ENCODE data around the gene PHACTR1. TPM values are rescaled to one million over a fixed set of nuclear protein-coding genes. Genes with fewer than 3 reads are reported as not detected.
A peak's percentile ranks its signal among the peaks of the same experiment; 100 is the strongest.

The PHACTR1 gene
- total and polyA plus RNA-seq, 4 donors: 18.1 to 49.0 (median 39.5) TPM

DNA sequence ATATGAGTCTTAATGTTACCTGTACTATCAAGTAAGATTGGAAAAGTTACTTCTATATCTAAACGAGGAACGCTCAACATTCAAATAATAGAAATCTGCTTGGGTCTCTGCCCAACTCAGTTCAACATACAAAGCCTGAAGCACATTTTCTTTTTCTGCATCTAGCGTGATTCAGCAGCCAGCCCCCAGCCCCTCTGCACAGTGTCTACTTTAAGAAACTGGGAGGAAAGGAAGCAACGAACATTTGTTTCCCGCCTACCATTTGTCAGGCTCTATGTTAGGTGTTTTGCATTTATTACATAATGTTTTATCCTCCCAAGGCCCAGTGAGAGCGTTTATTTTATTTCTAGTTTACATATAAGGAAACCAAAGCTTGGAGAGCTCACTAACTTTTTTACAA lies 17.3 kb downstream of the PHACTR1 start:
- WGBS (ENCODE audit: insufficient coverage): no CpG with 5 or more reads among the region's 6 CpGs
- no peak overlapping the region for H3K27ac ChIP-seq (ENCODE audit: low read depth, low read length)
- H3K27me3 ChIP-seq (ENCODE audit: control insufficient read depth, insufficient read depth, low read length): no peaks in the 10 kb centered on the region

DNA sequence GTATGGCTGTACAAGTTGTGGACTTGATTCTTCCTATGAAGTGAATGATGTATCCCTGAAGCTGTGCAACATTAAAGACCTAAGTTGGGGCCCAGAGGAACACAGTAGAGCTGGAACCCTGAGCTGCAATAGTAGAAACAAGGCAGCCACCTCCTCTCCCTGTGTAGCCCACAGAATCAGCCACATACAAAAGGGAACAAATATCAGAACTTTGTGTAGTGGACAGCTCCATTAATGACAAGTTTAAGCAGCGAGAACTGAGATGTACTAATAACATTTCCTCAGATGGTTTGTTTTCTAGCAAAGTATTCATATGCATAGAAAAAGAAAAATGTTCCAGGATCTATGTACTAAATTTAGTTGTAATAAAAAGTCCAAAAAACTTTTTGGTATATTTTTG lies 19.2 kb downstream of the PHACTR1 start:
- no peak for DNase-seq (ENCODE audit: low read depth in 4 of 6, low spot score in 6 of 6)
- H3K9me3 ChIP-seq (ENCODE audit: control insufficient read depth, insufficient read depth, low read length): no peaks in the 10 kb centered on the region
- H3K27me3 ChIP-seq (ENCODE audit: control insufficient read depth, insufficient read depth, low read length): no peaks in the 10 kb centered on the region
- H3K36me3 ChIP-seq (ENCODE audit: control insufficient read depth, insufficient read depth, low read length): no peaks in the 10 kb centered on the region
- H3K27ac ChIP-seq (ENCODE audit: low read depth, low read length): no peak overlapping the region
- WGBS (ENCODE audit: insufficient coverage): no CpG with 5 or more reads among the region's 1 CpG
- no peak overlapping the region for H3K4me3 ChIP-seq (ENCODE audit: low read depth, low read length)
- no peaks in the 10 kb centered on the region for H3K4me1 ChIP-seq (ENCODE audit: control insufficient read depth, insufficient read depth, low read length)

More for the DNA sequence above, 17.3 kb downstream of the PHACTR1 start:
- H3K9me3 ChIP-seq (ENCODE audit: control insufficient read depth, insufficient read depth, low read length): no peaks in the 10 kb centered on the region
- H3K4me1 ChIP-seq (ENCODE audit: control insufficient read depth, insufficient read depth, low read length): no peaks in the 10 kb centered on the region
- H3K36me3 ChIP-seq (ENCODE audit: control insufficient read depth, insufficient read depth, low read length): no peaks in the 10 kb centered on the region
- DNase-seq (ENCODE audit: low read depth in 4 of 6, low spot score in 6 of 6): peak in 1 of 6 donors; percentile 33
- H3K4me3 ChIP-seq (ENCODE audit: low read depth, low read length): no peak overlapping the region

DNA sequence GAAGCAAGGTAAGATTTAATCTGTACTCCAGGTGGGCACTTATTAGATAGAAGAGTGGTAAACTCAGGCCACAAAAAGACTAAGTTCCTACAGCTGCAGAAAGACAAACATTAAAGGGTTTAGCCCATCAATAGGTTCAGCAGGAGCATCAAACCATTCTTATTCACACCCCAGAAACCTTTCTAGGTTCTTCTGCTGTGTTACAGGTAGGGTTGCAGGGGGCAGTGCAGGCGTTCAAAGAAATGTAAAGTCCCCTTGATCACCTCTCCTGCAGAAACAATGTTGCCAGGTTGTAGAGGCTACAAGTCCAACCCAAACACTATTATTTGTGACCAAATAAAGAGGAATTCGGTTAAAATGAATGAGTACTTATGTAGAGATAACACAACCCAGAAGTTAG lies 31.8 kb downstream of the PHACTR1 start:
- no peak for DNase-seq (ENCODE audit: low read depth in 4 of 6, low spot score in 6 of 6)
- H3K9me3 ChIP-seq (ENCODE audit: control insufficient read depth, insufficient read depth, low read length): no peaks in the 10 kb centered on the region
- peaks cover 5% of the 10 kb centered on the region for H3K4me1 ChIP-seq (ENCODE audit: control insufficient read depth, insufficient read depth, low read length)

DNA sequence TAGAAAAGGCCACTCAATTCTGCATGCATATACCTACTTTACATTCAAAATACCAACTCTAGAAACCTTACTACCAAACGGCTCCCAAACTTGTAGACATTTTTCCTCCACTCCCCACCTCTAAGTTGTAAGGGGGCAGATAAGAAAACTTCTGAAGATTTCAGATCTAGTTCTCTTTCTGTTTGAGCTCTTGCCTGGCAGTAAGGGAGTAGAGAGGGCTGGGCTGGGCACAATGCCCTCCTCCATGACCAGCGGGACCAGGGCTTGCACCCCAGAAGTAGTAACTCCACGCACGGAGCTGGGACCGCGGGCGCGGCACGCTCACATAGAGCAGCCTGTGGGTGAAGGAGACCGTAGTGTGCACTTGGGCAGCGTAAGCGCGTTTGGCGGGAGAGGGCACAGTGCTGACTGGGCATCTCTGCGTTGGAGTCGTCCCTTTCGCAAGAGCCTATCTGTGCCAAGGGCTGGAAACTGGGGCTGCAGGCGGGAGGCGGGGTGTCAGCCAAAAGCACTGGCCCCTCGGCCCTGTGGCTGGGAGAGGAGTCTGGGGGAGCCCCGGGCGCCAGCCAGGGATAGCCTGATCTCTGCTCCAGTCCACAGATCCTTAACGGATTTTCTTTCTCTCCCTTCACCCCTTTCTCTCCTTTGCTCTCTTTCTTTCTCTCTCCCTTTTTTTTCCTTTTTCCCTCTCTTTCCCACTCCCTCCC lies 32.4 kb downstream of the PHACTR1 start:
- peak in 4 of 6 donors; percentile 19 to 93 (median 67) for DNase-seq (ENCODE audit: low read depth in 4 of 6, low spot score in 6 of 6)
- H3K27me3 ChIP-seq (ENCODE audit: control insufficient read depth, insufficient read depth, low read length): peaks cover 2% of the 10 kb centered on the region
- WGBS (ENCODE audit: insufficient coverage): 0% methylated on average over 20 of the region's 23 CpGs
- H3K4me1 ChIP-seq (ENCODE audit: control insufficient read depth, insufficient read depth, low read length): peaks cover 5% of the 10 kb centered on the region
- no peak overlapping the region for H3K27ac ChIP-seq (ENCODE audit: low read depth, low read length)
- H3K36me3 ChIP-seq (ENCODE audit: control insufficient read depth, insufficient read depth, low read length): no peaks in the 10 kb centered on the region
- no peaks in the 10 kb centered on the region for H3K9me3 ChIP-seq (ENCODE audit: control insufficient read depth, insufficient read depth, low read length)
- peak overlapping the region; percentile 24 for H3K4me3 ChIP-seq (ENCODE audit: low read depth, low read length)

More for the DNA sequence above, 31.8 kb downstream of the PHACTR1 start:
- WGBS (ENCODE audit: insufficient coverage): no CpG with 5 or more reads among the region's 2 CpGs
- no peak overlapping the region for H3K27ac ChIP-seq (ENCODE audit: low read depth, low read length)
- peaks cover 2% of the 10 kb centered on the region for H3K27me3 ChIP-seq (ENCODE audit: control insufficient read depth, insufficient read depth, low read length)
- no peak overlapping the region for H3K4me3 ChIP-seq (ENCODE audit: low read depth, low read length)
- no peaks in the 10 kb centered on the region for H3K36me3 ChIP-seq (ENCODE audit: control insufficient read depth, insufficient read depth, low read length)

DNA sequence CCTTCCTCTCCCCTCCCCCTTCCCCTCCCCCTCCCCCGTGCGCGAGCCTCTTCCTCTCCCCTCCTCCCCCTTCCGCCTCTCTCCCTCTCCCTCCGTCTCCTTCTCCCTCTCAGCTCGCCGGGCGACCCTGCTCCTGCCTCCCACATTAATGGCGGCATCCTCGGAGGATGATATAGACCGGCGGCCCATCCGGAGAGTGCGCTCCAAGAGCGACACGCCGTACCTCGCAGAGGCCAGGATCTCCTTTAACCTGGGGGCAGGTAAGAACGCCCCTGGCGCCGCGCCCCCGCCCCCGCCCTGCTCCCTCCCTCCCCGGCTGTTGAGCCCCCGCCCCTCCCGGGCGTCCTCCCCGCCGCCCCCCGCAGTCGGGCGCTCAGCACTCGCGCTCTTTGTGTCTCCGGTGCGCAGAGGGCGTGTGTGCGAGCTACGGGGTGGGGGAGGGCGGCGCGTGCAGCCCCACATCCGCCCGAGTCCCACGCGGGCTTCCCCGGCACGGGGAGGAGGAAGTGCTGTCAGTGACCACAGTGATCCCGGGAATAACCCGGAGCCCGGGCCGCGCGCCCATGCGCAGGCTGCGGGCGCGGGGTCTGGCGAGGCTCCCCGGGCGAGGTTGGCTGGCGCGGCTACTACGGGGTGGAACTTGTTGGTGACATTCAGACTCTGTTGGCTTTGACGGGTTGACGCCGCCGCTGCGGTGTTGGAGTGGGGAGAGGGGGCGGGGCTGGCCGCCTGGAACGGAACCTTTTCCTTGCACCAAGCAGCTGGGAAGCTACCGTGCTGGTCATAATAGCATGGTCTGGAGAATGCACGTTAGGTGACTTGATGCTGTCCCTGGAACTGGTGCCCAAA lies 33.2 kb downstream of the PHACTR1 start:
- Histone ChIP-seq H3K36me3 (ENCODE audit: control insufficient read depth, insufficient read depth, low read length) (no peaks in the 10 kb centered on the region), H3K9me3 (ENCODE audit: control insufficient read depth, insufficient read depth, low read length) (no peaks in the 10 kb centered on the region), H3K4me3 (ENCODE audit: low read depth, low read length) (peak overlapping the region; percentile 35), H3K4me1 (ENCODE audit: control insufficient read depth, insufficient read depth, low read length) (peaks cover 5% of the 10 kb centered on the region), H3K27ac (ENCODE audit: low read depth, low read length) (no peak overlapping the region), H3K27me3 (ENCODE audit: control insufficient read depth, insufficient read depth, low read length) (peaks cover 2% of the 10 kb centered on the region)
- 0% methylated on average over 53 of the region's 75 CpGs for WGBS (ENCODE audit: insufficient coverage)
- peak in 4 of 6 donors; percentile 23 to 87 (median 58) for DNase-seq (ENCODE audit: low read depth in 4 of 6, low spot score in 6 of 6)

DNA sequence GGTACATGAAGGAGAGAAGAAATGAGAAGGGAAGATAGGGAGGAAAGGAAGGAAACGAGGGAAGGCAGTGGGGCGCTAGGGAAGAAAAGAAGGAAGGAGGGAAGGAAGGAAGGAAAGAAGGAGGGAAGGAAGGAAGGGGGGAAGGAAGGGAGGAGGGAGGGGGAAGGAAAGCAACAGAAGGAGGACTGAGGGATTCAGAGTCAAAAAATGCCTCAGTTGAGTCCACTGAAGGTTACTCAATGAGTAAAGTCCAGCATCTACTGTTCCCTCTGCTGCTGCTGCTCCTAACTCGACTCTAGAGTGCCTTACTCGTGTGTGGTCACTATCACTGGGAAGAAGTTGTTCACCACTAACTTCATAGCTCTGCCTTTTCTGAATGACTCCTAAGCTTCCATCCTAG lies 33.8 kb downstream of the PHACTR1 start:
- peaks cover 5% of the 10 kb centered on the region for H3K4me1 ChIP-seq (ENCODE audit: control insufficient read depth, insufficient read depth, low read length)
- H3K27me3 ChIP-seq (ENCODE audit: control insufficient read depth, insufficient read depth, low read length): peaks cover 2% of the 10 kb centered on the region
- H3K27ac ChIP-seq (ENCODE audit: low read depth, low read length): no peak overlapping the region
- peak overlapping the region; percentile 35 for H3K4me3 ChIP-seq (ENCODE audit: low read depth, low read length)
- no peaks in the 10 kb centered on the region for H3K9me3 ChIP-seq (ENCODE audit: control insufficient read depth, insufficient read depth, low read length)
- WGBS (ENCODE audit: insufficient coverage): 19% methylated on average over 4 of the region's 4 CpGs
- H3K36me3 ChIP-seq (ENCODE audit: control insufficient read depth, insufficient read depth, low read length): no peaks in the 10 kb centered on the region
- peak in 2 of 6 donors; percentile 14 to 36 for DNase-seq (ENCODE audit: low read depth in 4 of 6, low spot score in 6 of 6)

DNA sequence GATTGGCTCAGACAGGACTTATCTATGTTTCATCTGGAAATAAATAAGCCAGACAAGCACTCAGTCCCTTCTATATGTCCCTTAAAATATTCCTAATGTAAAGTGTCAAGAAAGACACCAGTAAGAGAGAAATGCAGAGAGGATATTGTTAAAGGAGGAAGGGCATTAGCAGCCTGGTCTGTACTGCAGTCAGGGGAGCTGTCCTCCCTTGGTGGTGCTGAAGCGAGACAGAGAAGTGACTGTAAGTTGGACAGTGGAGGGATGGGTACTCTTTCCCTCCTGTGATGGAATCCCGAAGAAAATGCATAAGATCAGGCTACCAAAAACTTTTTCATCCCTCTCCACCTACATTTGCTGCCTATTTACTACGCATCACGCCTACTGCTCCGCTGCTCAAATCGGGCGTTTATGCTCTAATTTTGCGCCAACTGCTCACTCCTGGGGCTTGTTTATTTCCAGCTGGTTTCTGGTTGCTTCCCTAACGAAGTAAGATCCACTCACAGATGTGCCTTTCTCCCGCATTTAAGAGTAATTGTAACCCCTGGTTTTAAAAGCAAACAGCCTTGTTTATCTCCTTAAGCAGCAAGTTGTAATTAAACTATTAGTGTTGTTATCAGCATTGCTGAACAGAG lies 35.2 kb downstream of the PHACTR1 start:
- H3K27me3 ChIP-seq (ENCODE audit: control insufficient read depth, insufficient read depth, low read length): peaks cover 2% of the 10 kb centered on the region
- WGBS (ENCODE audit: insufficient coverage): 32% methylated on average over 5 of the region's 10 CpGs
- H3K4me3 ChIP-seq (ENCODE audit: low read depth, low read length): no peak overlapping the region
- no peak overlapping the region for H3K27ac ChIP-seq (ENCODE audit: low read depth, low read length)
- H3K4me1 ChIP-seq (ENCODE audit: control insufficient read depth, insufficient read depth, low read length): peaks cover 5% of the 10 kb centered on the region
- peak in 4 of 6 donors; percentile 31 to 92 (median 70) for DNase-seq (ENCODE audit: low read depth in 4 of 6, low spot score in 6 of 6)
- H3K9me3 ChIP-seq (ENCODE audit: control insufficient read depth, insufficient read depth, low read length): no peaks in the 10 kb centered on the region
- no peaks in the 10 kb centered on the region for H3K36me3 ChIP-seq (ENCODE audit: control insufficient read depth, insufficient read depth, low read length)

DNA sequence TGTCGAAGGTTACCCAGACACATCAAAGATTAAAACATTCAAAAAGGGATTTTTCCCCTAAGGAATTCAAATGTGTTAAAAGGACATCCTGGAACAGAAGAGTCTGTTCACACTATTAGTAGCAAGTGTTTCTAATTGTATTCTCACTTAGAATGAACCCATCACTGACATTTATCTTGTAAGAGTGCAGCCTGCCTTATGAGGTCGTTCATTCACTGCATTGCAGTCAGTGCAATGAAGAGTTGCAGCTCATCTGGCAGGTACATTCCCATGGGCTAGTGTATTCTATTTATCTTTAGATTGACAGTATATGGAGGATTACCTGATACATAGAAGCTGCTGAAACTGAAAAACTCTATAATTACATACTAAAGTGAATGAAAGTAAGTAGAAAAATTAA lies 36.5 kb downstream of the PHACTR1 start:
- no peak overlapping the region for H3K27ac ChIP-seq (ENCODE audit: low read depth, low read length)
- H3K27me3 ChIP-seq (ENCODE audit: control insufficient read depth, insufficient read depth, low read length): peaks cover 2% of the 10 kb centered on the region
- DNase-seq (ENCODE audit: low read depth in 4 of 6, low spot score in 6 of 6): peak in 1 of 6 donors; percentile 57
- H3K4me3 ChIP-seq (ENCODE audit: low read depth, low read length): no peak overlapping the region
- WGBS (ENCODE audit: insufficient coverage): no CpG with 5 or more reads among the region's 2 CpGs
- H3K4me1 ChIP-seq (ENCODE audit: control insufficient read depth, insufficient read depth, low read length): peaks cover 5% of the 10 kb centered on the region
- H3K36me3 ChIP-seq (ENCODE audit: control insufficient read depth, insufficient read depth, low read length): no peaks in the 10 kb centered on the region
- no peaks in the 10 kb centered on the region for H3K9me3 ChIP-seq (ENCODE audit: control insufficient read depth, insufficient read depth, low read length)

DNA sequence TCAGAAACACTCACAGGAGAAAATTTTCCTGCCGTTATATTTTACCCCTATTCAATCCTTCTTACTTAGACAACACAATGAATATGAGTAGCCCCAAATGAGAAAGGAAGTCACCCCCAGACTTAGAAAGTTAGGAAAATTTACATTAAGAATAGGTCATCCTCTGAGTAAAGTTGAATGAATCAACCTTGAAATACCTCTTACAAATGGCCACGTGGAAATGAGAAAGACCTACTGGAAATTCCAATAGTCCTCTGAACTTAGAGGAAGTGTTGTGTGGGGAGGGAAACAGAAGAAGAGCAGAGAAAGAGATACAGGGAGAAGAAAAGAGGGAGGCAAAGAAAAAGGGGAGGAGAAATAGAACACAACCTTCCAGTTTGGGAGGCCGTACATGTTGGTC lies 43.7 kb downstream of the PHACTR1 start:
- WGBS (ENCODE audit: insufficient coverage): 83% methylated on average over 1 of the region's 3 CpGs
- H3K27me3 ChIP-seq (ENCODE audit: control insufficient read depth, insufficient read depth, low read length): no peaks in the 10 kb centered on the region

More for the DNA sequence above, 43.7 kb downstream of the PHACTR1 start:
- H3K9me3 ChIP-seq (ENCODE audit: control insufficient read depth, insufficient read depth, low read length): no peaks in the 10 kb centered on the region
- no peaks in the 10 kb centered on the region for H3K4me1 ChIP-seq (ENCODE audit: control insufficient read depth, insufficient read depth, low read length)
- H3K27ac ChIP-seq (ENCODE audit: low read depth, low read length): no peak overlapping the region
- H3K36me3 ChIP-seq (ENCODE audit: control insufficient read depth, insufficient read depth, low read length): no peaks in the 10 kb centered on the region
- no peak for DNase-seq (ENCODE audit: low read depth in 4 of 6, low spot score in 6 of 6)
- no peak overlapping the region for H3K4me3 ChIP-seq (ENCODE audit: low read depth, low read length)

All from spinal cord (tissue), 10 donors.